ENCODE data around the gene ABCB6. TPM values are rescaled to one million over a fixed set of nuclear protein-coding genes. Genes with fewer than 3 reads are reported as not detected.

The ABCB6 gene
- total and polyA plus RNA-seq, 2 of the 8 experiments (the other 6 are each of a cell fraction or from before 2014, with no cell fraction given), result 44.9 to 50.6 TPM

DNA sequence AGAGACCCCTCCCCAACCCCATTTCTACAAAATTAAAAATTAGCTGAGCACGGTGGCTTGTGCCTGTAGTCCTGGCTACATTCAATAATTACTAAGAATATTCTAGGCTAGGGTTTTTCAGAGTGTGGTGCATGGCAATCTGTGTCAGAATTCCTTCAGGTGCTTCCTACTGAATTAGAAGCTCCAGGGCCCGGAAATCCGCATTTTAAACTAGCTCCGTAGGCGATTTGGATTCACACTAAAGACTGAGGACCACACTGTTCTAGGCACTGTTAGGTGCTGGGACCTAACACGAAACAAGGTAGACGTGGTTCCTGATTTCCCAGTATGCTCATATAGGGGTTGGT is 12.8 kb downstream of the ABCB6 start (continued):
- no peak for TF ChIP-seq YY1 (IDR thresholded peaks at IDR 0.05; ENCODE audit: low read depth, low read length)

All from H1 (cell line).